NCI-H146 (cell line): ENCODE measurements around the gene FARP1.
A peak's percentile ranks its signal among the peaks of the same experiment; 100 is the strongest.
"Not testable (repeated sequence)": the region's sequence is repeated elsewhere in the genome, so short reads cannot be mapped to it uniquely, and the experiment has no call there.

ENCODE experiments used
- DNase-seq: peaks from one replicate; lab custom pipeline; 2025; lab: John Stamatoyannopoulos, UW

The FARP1 gene

GRCh38 chr13:98262292-98262691 lies 119.4 kb downstream of the FARP1 start:
- peak; percentile 19 for DNase-seq

GRCh38 chr13:98263841-98264240 lies 120.9 kb downstream of the FARP1 start:
- no peak for DNase-seq

- DNase-seq: no peak
Measured at GRCh38 chr13:98264877-98265276, 122.0 kb downstream of the FARP1 start.

- DNase-seq: no peak
Measured at GRCh38 chr13:98265692-98266551, 123.0 kb downstream of the FARP1 start.

GRCh38 chr13:98267080-98267912 lies 124.4 kb downstream of the FARP1 start:
- no peak for DNase-seq

GRCh38 chr13:98269386-98269785 lies 126.5 kb downstream of the FARP1 start:
- DNase-seq: no peak

GRCh38 chr13:98270819-98271218 lies 127.9 kb downstream of the FARP1 start:
- DNase-seq: no peak

- DNase-seq: not testable (repeated sequence)
Measured at GRCh38 chr13:98271646-98272045, 128.8 kb downstream of the FARP1 start.

GRCh38 chr13:98272549-98272948 lies 129.7 kb downstream of the FARP1 start:
- no peak for DNase-seq

- DNase-seq: no peak
Measured at GRCh38 chr13:98273067-98273823, 130.4 kb downstream of the FARP1 start.

- peak; percentile 76 for DNase-seq
Measured at GRCh38 chr13:98273824-98274742, 131.2 kb downstream of the FARP1 start.

GRCh38 chr13:98274921-98275487 lies 132.1 kb downstream of the FARP1 start:
- no peak for DNase-seq

- DNase-seq: peak; percentile 10
Measured at GRCh38 chr13:98275681-98276171, 132.8 kb downstream of the FARP1 start.

GRCh38 chr13:98276486-98276885 lies 133.6 kb downstream of the FARP1 start:
- no peak for DNase-seq

- DNase-seq: no peak
Measured at GRCh38 chr13:98278068-98278724, 135.3 kb downstream of the FARP1 start.

- peak; percentile 89 for DNase-seq
Measured at GRCh38 chr13:98279473-98280175, 136.7 kb downstream of the FARP1 start.

- no peak for DNase-seq
Measured at GRCh38 chr13:98280176-98280510, 137.2 kb downstream of the FARP1 start.

GRCh38 chr13:98284679-98285078 lies 141.8 kb downstream of the FARP1 start:
- DNase-seq: peak; percentile 56

GRCh38 chr13:98285317-98285716 lies 142.4 kb downstream of the FARP1 start:
- peak; percentile 95 for DNase-seq
